Fibroblast of lung (primary cell): Measurements from ENCODE around the gene PCMTD2. TPM values are rescaled to one million over a fixed set of nuclear protein-coding genes. Genes with fewer than 3 reads are reported as not detected.

Source experiments
- DNase-seq, 2 donors: peaks; one replicate each; pipeline versions ENCODE4 v3.0.0 to v3.0.0-alpha.2; 2010; ENCODE audit warnings: low read depth in 2 of 2
- H2AFZ ChIP-seq: 2 replicates; pipeline ENCODE4 v1.5.1; 2012; ENCODE audit warnings: low read length, control low read depth, inconsistent platforms
- H3K27ac ChIP-seq: 2 replicates; pipeline ENCODE4 v1.5.1; 2011; ENCODE audit warnings: low read length, control low read depth; ENCODE audit not compliant: insufficient read depth
- H3K27me3 ChIP-seq: 2 replicates; pipeline ENCODE4 v1.5.1; 2011; ENCODE audit warnings: mild to moderate bottlenecking, low read length; ENCODE audit not compliant: control insufficient read depth, insufficient read depth
- H3K36me3 ChIP-seq: 2 replicates; pipeline ENCODE4 v1.5.1; 2011; ENCODE audit warnings: low read length; ENCODE audit not compliant: control insufficient read depth, insufficient read depth
- H3K4me1 ChIP-seq: 2 replicates; pipeline ENCODE4 v1.5.1; 2011; ENCODE audit warnings: low read length; ENCODE audit not compliant: control insufficient read depth, insufficient read depth; ENCODE audit errors: extremely low read depth
- H3K4me2 ChIP-seq: 2 replicates; pipeline ENCODE4 v1.5.1; 2011; ENCODE audit warnings: low read length, control low read depth; ENCODE audit not compliant: insufficient read depth; ENCODE audit errors: extremely low read depth
- H3K4me3 ChIP-seq, 4 experiments: fragments of 200-600 bp in 1 of 4; sonication (generic) in 1 of 4; replicated peaks in 1 of 4; 2 replicates each; pipeline ENCODE4 v1.5.1; 2011 to 2016; ENCODE audit warnings: low read length in 4 of 4, low read depth in 3 of 4, mild to moderate bottlenecking in 3 of 4, control low read depth in 2 of 4, inconsistent platforms in 1 of 4, mixed read lengths in 1 of 4; ENCODE audit not compliant: insufficient read depth in 1 of 4; ENCODE audit errors: control extremely low read depth in 1 of 4
- H3K79me2 ChIP-seq: 2 replicates; pipeline ENCODE4 v1.5.1; 2012; ENCODE audit warnings: mild to moderate bottlenecking, low read length, inconsistent platforms; ENCODE audit not compliant: control insufficient read depth, insufficient read depth
- H3K9ac ChIP-seq: 2 replicates; pipeline ENCODE4 v1.5.1; 2011; ENCODE audit warnings: mild to moderate bottlenecking, low read length, control low read depth; ENCODE audit not compliant: insufficient read depth
- H3K9me3 ChIP-seq: 2 replicates; pipeline ENCODE4 v1.5.1; 2012; ENCODE audit warnings: low read depth, low read length; ENCODE audit not compliant: control insufficient read depth, insufficient read depth
- H4K20me1 ChIP-seq: 2 replicates; pipeline ENCODE4 v1.5.1; 2011; ENCODE audit warnings: low read length; ENCODE audit not compliant: control insufficient read depth, insufficient read depth; ENCODE audit errors: extremely low read depth
- EZH2 ChIP-seq: IDR thresholded peaks from 2 replicates; pipeline ENCODE4 v1.5.1; 2012; ENCODE audit warnings: low read length, control low read depth, mild to moderate bottlenecking; ENCODE audit errors: missing control alignments
- polyA plus RNA-seq, 2 donors: library from polyadenylated mRNA; depleted of rRNA in 1 of 2; stranded (reverse) in 1 of 2; unstranded in 1 of 2; fragments of >200 nt; gene quantifications; 2 replicates each; pipeline ENCODE4 v1.2.1, GENCODE V29; 2011 to 2012; ENCODE audit warnings: missing spikeins in 1 of 2
- total RNA-seq: library from RNA; depleted of rRNA; stranded (reverse); fragments of >200 nt; gene quantifications from 2 replicates; pipeline ENCODE4 v1.2.1, GENCODE V29; 2014
- TF ChIP-seq, protein P1 (sequence below), 2 donors: IDR thresholded peaks in 1 of 2; conservative IDR thresholded peaks in 1 of 2; 1 replicate in 1 of 2; 2 replicates in 1 of 2; pipeline ENCODE4 v1.5.1; 2011 to 2012; ENCODE audit warnings: low read length in 2 of 2, control low read depth in 1 of 2, inconsistent platforms in 1 of 2, low read depth in 1 of 2, mild to moderate bottlenecking in 1 of 2

Gene PCMTD2
- total and polyA plus RNA-seq, 2 donors (not counting 1 experiment from before 2014, with no cell fraction given), result 39.5 to 42.9 TPM

DNA sequence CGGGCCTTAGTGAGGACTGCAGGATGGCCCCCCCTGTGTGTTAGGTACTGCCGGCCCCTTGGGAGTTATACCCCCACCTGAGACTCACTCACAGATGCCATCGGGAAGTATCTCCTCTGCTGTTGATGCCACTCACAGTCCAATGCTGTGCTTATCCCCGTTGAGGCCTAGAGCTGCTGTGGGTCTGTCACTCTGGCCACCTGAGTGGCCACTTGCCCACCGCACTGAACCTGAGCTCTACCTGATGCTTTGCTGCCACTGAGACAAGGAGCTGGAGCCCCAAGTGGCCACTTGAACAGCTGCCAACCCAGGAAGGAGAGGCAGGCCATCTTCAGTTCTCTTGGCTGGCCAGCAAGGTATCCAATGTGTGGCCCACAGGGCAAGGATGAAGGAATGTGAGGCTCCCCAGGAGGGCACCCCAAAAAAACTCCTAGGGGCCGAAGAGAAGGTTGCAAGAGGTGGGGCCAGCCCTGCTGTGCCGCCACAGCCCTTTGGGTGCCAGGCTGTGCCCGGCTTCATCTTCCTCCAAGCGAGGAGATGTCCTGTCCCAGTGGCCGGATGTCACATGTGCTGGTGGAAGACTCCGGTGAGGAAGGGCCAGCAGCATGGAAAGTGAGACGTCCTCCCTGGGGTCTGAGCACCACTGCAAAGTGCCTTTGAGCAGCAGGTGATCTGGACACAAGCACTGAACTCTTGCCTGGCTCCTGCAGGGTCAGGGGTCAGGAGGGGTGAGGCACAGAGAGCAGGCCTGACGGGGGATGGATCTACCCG is 29.5 kb upstream of the PCMTD2 start:
- H3K79me2 ChIP-seq, result no peaks in the 10 kb centered on the region
- H3K4me3 ChIP-seq, result no peak overlapping the region
- no peak overlapping the region for H3K9ac ChIP-seq
- H3K36me3 ChIP-seq, result no peaks in the 10 kb centered on the region
- H4K20me1 ChIP-seq, result no peaks in the 10 kb centered on the region
- H2AFZ ChIP-seq, result no peak overlapping the region
- H3K9me3 ChIP-seq, result no peaks in the 10 kb centered on the region
- DNase-seq, result no peak
- no peak overlapping the region for H3K27ac ChIP-seq
- peaks cover 9% of the 10 kb centered on the region for H3K4me1 ChIP-seq
- H3K27me3 ChIP-seq, result no peaks in the 10 kb centered on the region
- no peak overlapping the region for H3K4me2 ChIP-seq
- TF ChIP-seq EZH2, result no peak
- TF ChIP-seq, protein P1, sequence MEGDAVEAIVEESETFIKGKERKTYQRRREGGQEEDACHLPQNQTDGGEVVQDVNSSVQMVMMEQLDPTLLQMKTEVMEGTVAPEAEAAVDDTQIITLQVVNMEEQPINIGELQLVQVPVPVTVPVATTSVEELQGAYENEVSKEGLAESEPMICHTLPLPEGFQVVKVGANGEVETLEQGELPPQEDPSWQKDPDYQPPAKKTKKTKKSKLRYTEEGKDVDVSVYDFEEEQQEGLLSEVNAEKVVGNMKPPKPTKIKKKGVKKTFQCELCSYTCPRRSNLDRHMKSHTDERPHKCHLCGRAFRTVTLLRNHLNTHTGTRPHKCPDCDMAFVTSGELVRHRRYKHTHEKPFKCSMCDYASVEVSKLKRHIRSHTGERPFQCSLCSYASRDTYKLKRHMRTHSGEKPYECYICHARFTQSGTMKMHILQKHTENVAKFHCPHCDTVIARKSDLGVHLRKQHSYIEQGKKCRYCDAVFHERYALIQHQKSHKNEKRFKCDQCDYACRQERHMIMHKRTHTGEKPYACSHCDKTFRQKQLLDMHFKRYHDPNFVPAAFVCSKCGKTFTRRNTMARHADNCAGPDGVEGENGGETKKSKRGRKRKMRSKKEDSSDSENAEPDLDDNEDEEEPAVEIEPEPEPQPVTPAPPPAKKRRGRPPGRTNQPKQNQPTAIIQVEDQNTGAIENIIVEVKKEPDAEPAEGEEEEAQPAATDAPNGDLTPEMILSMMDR (conservative IDR thresholded peaks at IDR 0.05 in 1 of 2, IDR thresholded peaks at IDR 0.05 in 1 of 2; ENCODE audit: low read depth in 1 of 2, low read length in 2 of 2), result no peak

DNA sequence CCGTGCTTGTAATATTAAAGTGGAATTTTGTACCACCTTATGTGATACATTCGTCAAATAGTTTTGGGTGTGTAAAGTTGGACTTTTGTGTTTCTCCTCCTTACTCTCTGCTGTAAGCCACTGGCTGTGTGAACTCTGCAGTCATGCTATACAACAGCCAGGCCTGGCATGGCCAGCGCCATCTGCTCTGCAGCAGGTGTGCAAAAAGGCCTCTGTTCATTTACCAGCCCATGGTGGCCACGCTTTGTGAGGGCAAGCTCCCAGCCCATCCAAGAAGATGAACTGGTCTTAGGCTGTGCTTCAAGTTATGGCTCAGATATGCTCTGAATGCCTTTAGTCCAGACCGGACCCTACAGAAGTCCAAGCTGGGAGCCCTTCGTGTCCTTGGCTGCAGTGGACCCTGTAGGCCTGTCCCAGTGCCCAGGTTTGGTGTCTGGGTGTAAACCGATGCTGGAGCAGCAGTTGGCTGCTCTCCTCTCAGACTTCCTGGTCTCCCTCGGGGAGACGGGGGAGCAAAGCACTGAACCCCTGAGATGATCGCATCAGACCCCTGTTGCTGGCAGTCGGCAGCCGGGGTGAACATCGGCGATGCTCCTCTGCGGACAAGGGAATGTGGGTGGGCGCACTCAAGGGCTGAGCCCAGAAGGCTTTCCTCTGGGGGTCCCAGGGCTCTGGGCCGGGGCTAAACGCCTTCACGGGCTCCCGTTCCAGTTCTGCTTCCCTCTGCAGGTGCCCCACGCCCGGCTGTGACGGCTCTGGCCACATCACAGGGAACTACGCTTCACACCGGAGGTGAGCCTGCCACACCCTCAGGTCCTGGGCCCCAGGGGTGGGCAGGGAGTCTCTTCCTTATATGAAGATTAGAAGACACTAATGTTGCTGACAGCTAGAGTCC is 28.6 kb upstream of the PCMTD2 start:
- no peaks in the 10 kb centered on the region for H3K36me3 ChIP-seq
- no peak overlapping the region for H3K4me3 ChIP-seq
- no peak overlapping the region for H3K9ac ChIP-seq
- TF ChIP-seq EZH2, result no peak
- TF ChIP-seq, protein P1 (conservative IDR thresholded peaks at IDR 0.05 in 1 of 2, IDR thresholded peaks at IDR 0.05 in 1 of 2; ENCODE audit: low read depth in 1 of 2, low read length in 2 of 2), result no peak
- H3K27me3 ChIP-seq, result no peaks in the 10 kb centered on the region
- no peaks in the 10 kb centered on the region for H3K9me3 ChIP-seq
- H3K4me2 ChIP-seq, result no peak overlapping the region
- no peaks in the 10 kb centered on the region for H4K20me1 ChIP-seq
- H2AFZ ChIP-seq, result no peak overlapping the region
- H3K79me2 ChIP-seq, result no peaks in the 10 kb centered on the region
- no peak overlapping the region for H3K27ac ChIP-seq
- peaks cover 9% of the 10 kb centered on the region for H3K4me1 ChIP-seq
- DNase-seq, result no peak

DNA sequence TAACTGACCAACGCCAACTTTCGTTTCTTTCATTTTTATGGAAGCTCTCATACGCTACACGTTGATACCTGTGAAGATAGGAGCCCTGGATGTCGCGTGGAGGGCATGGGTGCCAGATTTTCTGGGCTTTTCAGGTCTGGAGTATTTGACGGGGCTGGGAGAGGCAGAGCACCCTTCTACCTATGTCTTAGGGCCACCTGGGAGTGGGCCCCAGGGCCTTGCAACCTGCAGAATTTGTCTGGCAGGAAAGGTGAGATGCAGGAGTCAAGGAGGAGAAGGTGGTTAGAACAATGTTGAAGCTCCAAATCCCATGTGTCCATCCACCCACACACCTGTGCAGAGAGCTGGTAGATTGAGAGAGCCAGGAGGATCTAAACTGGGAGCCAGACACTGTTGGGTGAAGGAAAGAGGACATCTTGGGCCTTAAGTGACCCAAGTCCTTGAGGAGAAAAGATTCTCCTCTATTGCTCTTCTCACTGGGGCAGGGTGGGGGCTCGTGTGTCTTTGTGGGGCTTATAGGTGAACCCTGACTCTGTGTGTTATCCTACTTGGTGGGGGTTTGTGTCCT is 27.4 kb upstream of the PCMTD2 start:
- no peak overlapping the region for H3K4me3 ChIP-seq

More for the DNA sequence above, 27.4 kb upstream of the PCMTD2 start:
- no peaks in the 10 kb centered on the region for H3K79me2 ChIP-seq
- DNase-seq, result no peak
- H2AFZ ChIP-seq, result no peak overlapping the region
- H3K36me3 ChIP-seq, result no peaks in the 10 kb centered on the region
- no peak for TF ChIP-seq EZH2
- TF ChIP-seq, protein P1 (conservative IDR thresholded peaks at IDR 0.05 in 1 of 2, IDR thresholded peaks at IDR 0.05 in 1 of 2; ENCODE audit: low read depth in 1 of 2, low read length in 2 of 2), result no peak
- H3K4me1 ChIP-seq, result peaks cover 7% of the 10 kb centered on the region
- no peaks in the 10 kb centered on the region for H3K9me3 ChIP-seq
- no peaks in the 10 kb centered on the region for H4K20me1 ChIP-seq
- H3K4me2 ChIP-seq, result no peak overlapping the region
- no peak overlapping the region for H3K27ac ChIP-seq
- no peak overlapping the region for H3K9ac ChIP-seq
- H3K27me3 ChIP-seq, result no peaks in the 10 kb centered on the region
